H1 (cell line): ENCODE results near the gene ST6GALNAC5. TPM values are rescaled to one million over a fixed set of nuclear protein-coding genes. Genes with fewer than 3 reads are reported as not detected.

Source experiments
- CTCF ChIA-PET: fragments of 300-600 bp; sonication (Branson Sonifier 250); formaldehyde crosslinking; loops from one replicate; lab custom pipeline; 2021; ENCODE audit not compliant: partially characterized antibody; lab: Charles Lee
- POLR2A ChIA-PET: fragments of 300-600 bp; sonication (Branson Sonifier 250); formaldehyde crosslinking; loops from one replicate; lab custom pipeline; 2021; ENCODE audit warnings: inconsistent platforms; ENCODE audit not compliant: partially characterized antibody; lab: Charles Lee
- DNase-seq, 2 experiments: peaks; one replicate each; pipeline versions ENCODE4 v3.0.0 to v3.0.0-alpha.2; 2010 to 2022; ENCODE audit warnings: low spot score in 2 of 2, low read depth in 1 of 2, mixed read lengths in 1 of 2
- FAIRE-seq: peaks from 2 replicates; lab custom pipeline; 2011; peaks lifted over from hg19 to GRCh38; lab: Jason Lieb, UNC
- H2AFZ ChIP-seq: 2 replicates; pipeline ENCODE4 v1.8.1; 2012; ENCODE audit warnings: low read length, inconsistent platforms
- H2AK5ac ChIP-seq: 2 replicates; pipeline ENCODE4 v1.6.1; 2013; ENCODE audit warnings: low read depth, low read length
- H2BK120ac ChIP-seq: replicated peaks from 2 replicates; pipeline ENCODE3; 2013; ENCODE audit warnings: low read depth, low read length, inconsistent platforms
- H2BK12ac ChIP-seq: 2 replicates; pipeline ENCODE4 v1.6.1; 2013; ENCODE audit warnings: low read depth, low read length
- H2BK15ac ChIP-seq: 2 replicates; pipeline ENCODE4 v1.6.1; 2013; ENCODE audit warnings: low read length
- H2BK20ac ChIP-seq: 2 replicates; pipeline ENCODE4 v1.6.1; 2013; ENCODE audit warnings: low read length
- H2BK5ac ChIP-seq: 2 replicates; pipeline ENCODE4 v1.6.1; 2013; ENCODE audit warnings: low read depth, low read length
- H3K14ac ChIP-seq: 2 replicates; pipeline ENCODE4 v1.6.1; 2013; ENCODE audit warnings: inconsistent platforms; ENCODE audit not compliant: insufficient read length
- H3K18ac ChIP-seq: 2 replicates; pipeline ENCODE4 v1.6.1; 2013; ENCODE audit warnings: low read length; ENCODE audit errors: extremely low read depth
- H3K23ac ChIP-seq: 2 replicates; pipeline ENCODE4 v1.6.1; 2013; ENCODE audit warnings: inconsistent platforms; ENCODE audit not compliant: insufficient read length
- H3K23me2 ChIP-seq: 2 replicates; pipeline ENCODE4 v1.6.1; 2013; ENCODE audit warnings: low read depth, low read length
- H3K27ac ChIP-seq: 2 replicates; pipeline ENCODE4 v1.6.1; 2011; ENCODE audit warnings: low read depth, low read length, inconsistent platforms
- H3K27me3 ChIP-seq, 4 experiments: replicated peaks in 1 of 4; 1 replicate in 1 of 4; 2 replicates in 3 of 4; pipeline versions ENCODE4 v1.6.1 to v1.8.1; 2011 to 2013; ENCODE audit warnings: low read length in 3 of 4, mild to moderate bottlenecking in 3 of 4, inconsistent platforms in 2 of 4, mixed read lengths in 2 of 4, moderate library complexity in 1 of 4; ENCODE audit not compliant: control insufficient read depth in 3 of 4, insufficient read depth in 3 of 4; ENCODE audit errors: extremely low read depth in 1 of 4
- H3K36me3 ChIP-seq, 4 experiments: 2 replicates each; pipeline versions ENCODE4 v1.6.1 to v1.8.1; 2011 to 2013; ENCODE audit warnings: mild to moderate bottlenecking in 4 of 4, low read length in 3 of 4, moderate library complexity in 2 of 4, control low read depth in 1 of 4, inconsistent platforms in 1 of 4; ENCODE audit not compliant: insufficient read depth in 4 of 4, control insufficient read depth in 2 of 4
- H3K4ac ChIP-seq: replicated peaks from 2 replicates; pipeline ENCODE3; 2013; ENCODE audit warnings: low read length, low read depth, mixed read lengths, inconsistent platforms; ENCODE audit not compliant: insufficient read length
- H3K4me1 ChIP-seq, 4 experiments: replicated peaks in 1 of 4; 1 replicate in 1 of 4; 2 replicates in 3 of 4; pipeline versions ENCODE4 v1.6.1 to v1.8.1; 2011 to 2013; ENCODE audit warnings: low read length in 3 of 4, inconsistent platforms in 2 of 4, mixed read lengths in 1 of 4; ENCODE audit not compliant: insufficient read depth in 4 of 4, control insufficient read depth in 3 of 4
- H3K4me2 ChIP-seq, 2 experiments: 2 replicates each; pipeline versions ENCODE4 v1.6.1 to v1.8.1; 2011 to 2013; ENCODE audit warnings: low read depth in 2 of 2, low read length in 2 of 2, control low read depth in 1 of 2, inconsistent platforms in 1 of 2, mild to moderate bottlenecking in 1 of 2; ENCODE audit not compliant: insufficient read depth in 1 of 2
- H3K4me3 ChIP-seq, 4 experiments: fragments of 200-600, 300-600 bp in 1 of 4; sonication (generic), shearing (Covaris generic), sonication (Bioruptor Twin) in 1 of 4; 2 replicates each; pipeline versions ENCODE4 v1.5.1 to v1.8.1; 2011 to 2016; ENCODE audit warnings: low read length in 4 of 4, low read depth in 3 of 4, control low read depth in 2 of 4, inconsistent platforms in 2 of 4, mild to moderate bottlenecking in 2 of 4, mixed read lengths in 1 of 4, moderate library complexity in 1 of 4; ENCODE audit not compliant: insufficient read depth in 2 of 4; ENCODE audit errors: extremely low read depth in 1 of 4
- H3K56ac ChIP-seq: replicated peaks from 2 replicates; pipeline ENCODE3; 2013; ENCODE audit warnings: low read depth, mild to moderate bottlenecking, mixed read lengths, low read length, inconsistent platforms; ENCODE audit not compliant: insufficient read length
- H3K79me1 ChIP-seq: 2 replicates; pipeline ENCODE4 v1.6.1; 2013; ENCODE audit warnings: low read depth, low read length, control low read depth
- H3K79me2 ChIP-seq, 2 experiments: 2 replicates each; pipeline versions ENCODE4 v1.6.1 to v1.8.1; 2012 to 2013; ENCODE audit warnings: low read length in 2 of 2, mild to moderate bottlenecking in 2 of 2, inconsistent platforms in 1 of 2; ENCODE audit not compliant: insufficient read depth in 2 of 2, control insufficient read depth in 1 of 2
- H3K9ac ChIP-seq, 4 experiments: replicated peaks in 1 of 4; 1 replicate in 1 of 4; 2 replicates in 3 of 4; pipeline versions ENCODE4 v1.6.1 to v1.8.1; 2011 to 2013; ENCODE audit warnings: low read depth in 3 of 4, low read length in 3 of 4, control low read depth in 2 of 4, mild to moderate bottlenecking in 2 of 4, moderate library complexity in 2 of 4, inconsistent platforms in 1 of 4; ENCODE audit errors: extremely low read depth in 1 of 4
- H3K9me3 ChIP-seq, 2 experiments: 2 replicates each; pipeline versions ENCODE4 v1.6.1 to v1.8.1; 2012 to 2013; ENCODE audit warnings: mild to moderate bottlenecking in 2 of 2, moderate library complexity in 2 of 2, control low read depth in 1 of 2, inconsistent platforms in 1 of 2, low read depth in 1 of 2, low read length in 1 of 2, mixed read lengths in 1 of 2; ENCODE audit not compliant: insufficient read depth in 2 of 2
- H4K20me1 ChIP-seq, 2 experiments: replicated peaks in 1 of 2; 2 replicates each; pipeline versions ENCODE3 to v1.8.1; 2011 to 2013; ENCODE audit warnings: inconsistent platforms in 2 of 2, low read length in 2 of 2, mild to moderate bottlenecking in 1 of 2; ENCODE audit not compliant: insufficient read depth in 2 of 2, control insufficient read depth in 1 of 2
- H4K5ac ChIP-seq: 2 replicates; pipeline ENCODE4 v1.6.1; 2013; ENCODE audit warnings: low read length, low read depth, mixed read lengths, inconsistent platforms; ENCODE audit not compliant: insufficient read length
- H4K8ac ChIP-seq: 2 replicates; pipeline ENCODE4 v1.8.0; 2013; ENCODE audit warnings: mild to moderate bottlenecking, moderate library complexity, low read length, inconsistent platforms; ENCODE audit not compliant: insufficient read depth; ENCODE audit errors: extremely low read depth
- H4K91ac ChIP-seq: replicated peaks from 2 replicates; pipeline ENCODE3; 2013; ENCODE audit warnings: low read length, mixed read lengths, inconsistent platforms; ENCODE audit not compliant: insufficient read length
- ATF3 ChIP-seq: IDR thresholded peaks from 2 replicates; pipeline ENCODE4 v1.6.1; 2011; ENCODE audit warnings: low read depth, mild to moderate bottlenecking, low read length; ENCODE audit not compliant: insufficient read depth
- CHD2 ChIP-seq: IDR thresholded peaks from 2 replicates; pipeline ENCODE4 v1.6.1; 2012; ENCODE audit warnings: low read length, improper control_type of control experiment
- CTBP2 ChIP-seq: IDR thresholded peaks from 2 replicates; pipeline ENCODE4 v1.7.0; 2011; ENCODE audit warnings: borderline replicate concordance, mild to moderate bottlenecking, moderate library complexity, mixed read lengths, low read length; ENCODE audit not compliant: insufficient read depth, insufficient read length
- E2F6 ChIP-seq: IDR thresholded peaks from 2 replicates; pipeline ENCODE4 v1.6.1; 2012; ENCODE audit warnings: inconsistent platforms
- HDAC2 ChIP-seq, 2 experiments: fragments of 300-600 bp in 1 of 2; sonication (generic) in 1 of 2; IDR thresholded peaks; 2 replicates each; pipeline ENCODE4 v1.6.1; 2011 to 2012; ENCODE audit warnings: low read depth in 2 of 2, low read length in 2 of 2, mild to moderate bottlenecking in 2 of 2, moderate library complexity in 2 of 2, borderline replicate concordance in 1 of 2, inconsistent platforms in 1 of 2
- JUND ChIP-seq: IDR thresholded peaks from 2 replicates; pipeline ENCODE4 v1.6.1; 2011; ENCODE audit warnings: mild to moderate bottlenecking, improper control_type of control experiment, low read length
- KDM5A ChIP-seq: fragments of 200-600 bp; IDR thresholded peaks from 2 replicates; pipeline ENCODE4 v1.7.1; 2012; ENCODE audit warnings: mild to moderate bottlenecking, low read length, inconsistent platforms, mixed read lengths
- MAX ChIP-seq: IDR thresholded peaks from 2 replicates; pipeline ENCODE4 v1.6.1; 2012; ENCODE audit warnings: inconsistent platforms
- RNF2 ChIP-seq: fragments of 200-900, 300-1000 bp; sonication (generic); IDR thresholded peaks from 2 replicates; pipeline ENCODE4 v1.7.1; 2016; ENCODE audit warnings: borderline replicate concordance, low read depth, mild to moderate bottlenecking, antibody characterized with exemption, low read length; ENCODE audit not compliant: poor library complexity, severe bottlenecking; ENCODE audit errors: missing control alignments
- SAP30 ChIP-seq: fragments of 300-600 bp; sonication (generic); IDR thresholded peaks from 2 replicates; pipeline ENCODE4 v1.7.1; 2012; ENCODE audit warnings: low read length, moderate library complexity, mild to moderate bottlenecking, inconsistent platforms; ENCODE audit not compliant: insufficient read depth, insufficient replicate concordance
- YY1 ChIP-seq: IDR thresholded peaks from 2 replicates; pipeline ENCODE4 v1.6.1; 2011; ENCODE audit warnings: low read depth, mild to moderate bottlenecking, low read length
- WGBS, 2 experiments: shearing (Covaris generic) in 1 of 2; methylation state at CpG; one replicate each; pipeline versions ENCODE4 v1.1.6 to v1.1.7; 2013 to 2015; ENCODE audit warnings: low lambda C conversion rate in 2 of 2, mixed read lengths in 2 of 2, inconsistent platforms in 1 of 2, low coverage in 1 of 2, missing lambda C conversion rate in 1 of 2; ENCODE audit not compliant: insufficient replicate concordance in 2 of 2, insufficient coverage in 1 of 2, insufficient read length in 1 of 2; ENCODE audit errors: extremely low coverage in 1 of 2, missing lambda C conversion rate in 1 of 2; 5-methylcytosine and 5-hydroxymethylcytosine counted together
- polyA plus RNA-seq, 7 experiments: library from polyadenylated mRNA; depleted of rRNA in 3 of 7; stranded (reverse) in 5 of 7; unstranded in 2 of 7; fragments of >200 nt in 5 of 7; fragments of 200-250 nt in 2 of 7; gene quantifications; 1 replicate in 5 of 7; 2 replicates in 1 of 7; 4 replicates in 1 of 7; pipeline versions ENCODE4 v1.2.1 to v1.2.3, GENCODE V29; 2011 to 2013; ENCODE audit warnings: missing spikeins in 2 of 7, mixed read lengths in 2 of 7
- total RNA-seq: library from RNA; stranded (reverse); fragmentation: NEBNext Ultra II Directional; extraction: Animal tissue kit (Norgen Biotek cat#: 25700); gene quantifications from 2 replicates; pipeline ENCODE4 v1.2.1, GENCODE V29; 2021

Gene ST6GALNAC5
- total and polyA plus RNA-seq, 2 of the 8 experiments (the other 6 are each of a cell fraction or from before 2014, with no cell fraction given), result 6.2 to 7.3 TPM

- H3K23me2 ChIP-seq, result peaks cover 16% of the 10 kb centered on the region; the same call in 1 of the 2 replicates
- no peak overlapping the region for H2BK5ac ChIP-seq
- no peaks in the 10 kb centered on the region for H3K36me3 ChIP-seq
- H4K8ac ChIP-seq, result no peak overlapping the region
- no peaks in the 10 kb centered on the region; a peak in 1 of 4 replicates for H3K9me3 ChIP-seq
- H4K91ac ChIP-seq, result no peak overlapping the region
- DNase-seq (no peak), FAIRE-seq (no peak)
- no peaks in the 10 kb centered on the region; a peak in 1 of 7 replicates for H3K4me1 ChIP-seq
- no peak overlapping the region for H3K4me3 ChIP-seq
- H2AFZ ChIP-seq, result no peak overlapping the region
- H3K79me1 ChIP-seq, result no peaks in the 10 kb centered on the region
- no peaks in the 10 kb centered on the region for H4K20me1 ChIP-seq
- H3K14ac ChIP-seq, result no peak overlapping the region
- H3K9ac ChIP-seq, result no peak overlapping the region
- POLR2A ChIA-PET, result no interaction called here
- no peak overlapping the region for H3K18ac ChIP-seq
- H3K4me2 ChIP-seq, result no peak overlapping the region
- H2BK20ac ChIP-seq, result no peak overlapping the region
- no peak overlapping the region for H3K27ac ChIP-seq
- no peak overlapping the region for H2AK5ac ChIP-seq
- 90% methylated on average over 3 of the region's 3 CpGs; no CpG with 5 or more reads in 1 of the 2 experiments for WGBS, 2 experiments
- no peak overlapping the region for H2BK120ac ChIP-seq
- no peak overlapping the region for H3K23ac ChIP-seq
- peaks cover 0 to 15% (median 8%) of the 10 kb centered on the region in 4 experiments; a peak in 5 of 7 replicates for H3K27me3 ChIP-seq
- H2BK12ac ChIP-seq, result no peak overlapping the region
- no peak overlapping the region for H3K4ac ChIP-seq
- H3K79me2 ChIP-seq, result no peaks in the 10 kb centered on the region
- no peak overlapping the region for H2BK15ac ChIP-seq
- no peak overlapping the region for H4K5ac ChIP-seq
- CTCF ChIA-PET, result no interaction called here
- no peak overlapping the region for H3K56ac ChIP-seq
- TF ChIP-seq SAP30 (no peak), HDAC2 (IDR thresholded peaks at IDR 0.05; ENCODE audit: borderline replicate concordance in 1 of 2, low read depth in 2 of 2, low read length in 2 of 2) (no peak), CHD2 (no peak), RNF2 (no peak), CTBP2 (no peak), KDM5A (no peak), JUND (no peak), ATF3 (no peak), MAX (no peak), YY1 (no peak), E2F6 (no peak)
Observed at GRCh38 chr1:76871355-76871974, 4.2 kb downstream of the ST6GALNAC5 start.
